Body of pancreas (tissue), 4 donors: ENCODE data around the gene MCRS1.
"Not testable (repeated sequence)": the region's sequence is repeated elsewhere in the genome, so short reads cannot be mapped to it uniquely, and the experiment has no call there.

Experiments used
- CTCF ChIP-seq, 7 experiments: fragments of 450-650 bp in 4 of 7; fragments of 200-600 bp in 3 of 7; sonication (generic) in 3 of 7; IDR thresholded peaks; one replicate each; pipeline ENCODE4 v1.5.1; 2016 to 2019; ENCODE audit warnings: antibody characterized with exemption in 7 of 7
- POLR2A ChIP-seq, 3 donors: fragments of 450-650 bp; IDR thresholded peaks; one replicate each; pipeline ENCODE4 v1.6.1; 2016; ENCODE audit warnings: antibody characterized with exemption in 3 of 3, mild to moderate bottlenecking in 2 of 3

GRCh38 chr12:49509681-49510080 lies 58.3 kb downstream of the MCRS1 start:
- TF ChIP-seq CTCF, POLR2A (IDR thresholded peaks at IDR 0.05): not testable (repeated sequence)
